Measurements from ENCODE around the gene RIPOR2.
A peak's percentile ranks its signal among the peaks of the same experiment; 100 is the strongest.
"Not testable (repeated sequence)": the region's sequence is repeated elsewhere in the genome, so short reads cannot be mapped to it uniquely, and the experiment has no call there.

The RIPOR2 gene

DNA sequence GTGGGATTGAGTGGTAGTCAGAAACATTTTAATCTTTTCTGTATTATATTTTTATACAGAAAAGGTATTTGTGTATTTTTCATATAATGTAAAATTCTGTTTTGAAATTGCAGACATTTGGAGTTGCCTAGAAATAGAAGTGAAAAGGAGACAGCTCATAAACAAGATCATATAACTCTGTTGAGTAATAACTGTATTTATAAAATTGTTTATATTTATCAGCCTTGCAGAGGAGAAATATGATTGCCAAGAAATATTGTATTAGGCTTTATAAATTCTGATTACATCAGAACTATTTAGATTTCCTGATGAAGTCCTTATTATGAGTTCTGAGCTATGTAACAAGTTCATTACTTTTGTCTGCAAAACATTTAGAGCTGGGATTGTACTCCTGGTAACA is 55.3 kb downstream of the RIPOR2 start:
- Histone ChIP-seq H3K9me3 (ENCODE audit: control insufficient read depth, insufficient read depth, low read depth, low read length) (no peaks in the 10 kb centered on the region), H3K27ac (ENCODE audit: extremely low read depth, low read depth, low read length) (no peak overlapping the region), H3K36me3 (ENCODE audit: control insufficient read depth in 2 of 2, insufficient read depth in 1 of 2, low read length in 2 of 2) (no peaks in the 10 kb centered on the region), H3K4me1 (ENCODE audit: control insufficient read depth, insufficient read depth, low read length) (no peaks in the 10 kb centered on the region), H3K4me3 (ENCODE audit: low read depth, low read length) (no peak overlapping the region)
- TF ChIP-seq GLIS1 (tag by site-specific recombination; IDR thresholded peaks at IDR 0.05) (no peak), ZNF664 (tag by site-specific recombination; IDR thresholded peaks at IDR 0.05) (no peak), ZNF548 (tag by site-specific recombination; IDR thresholded peaks at IDR 0.05) (no peak), ZNF324 (tag by site-specific recombination; IDR thresholded peaks at IDR 0.05) (no peak), ZNF404 (tag by site-specific recombination; IDR thresholded peaks at IDR 0.05) (no peak), KLF7 (tag by site-specific recombination; IDR thresholded peaks at IDR 0.05; ENCODE audit: borderline replicate concordance) (no peak), ZNF155 (tag by site-specific recombination; IDR thresholded peaks at IDR 0.05) (no peak), EGR2 (tag by site-specific recombination; IDR thresholded peaks at IDR 0.05; ENCODE audit: low read depth) (no peak), ZNF138 (tag by site-specific recombination; IDR thresholded peaks at IDR 0.05; ENCODE audit: borderline replicate concordance) (no peak), ZFHX2 (tag by site-specific recombination; conservative IDR thresholded peaks at IDR 0.05) (no peak), ZBTB8A (tag by site-specific recombination; IDR thresholded peaks at IDR 0.05) (no peak)
- TF ChIP-seq, protein P1, sequence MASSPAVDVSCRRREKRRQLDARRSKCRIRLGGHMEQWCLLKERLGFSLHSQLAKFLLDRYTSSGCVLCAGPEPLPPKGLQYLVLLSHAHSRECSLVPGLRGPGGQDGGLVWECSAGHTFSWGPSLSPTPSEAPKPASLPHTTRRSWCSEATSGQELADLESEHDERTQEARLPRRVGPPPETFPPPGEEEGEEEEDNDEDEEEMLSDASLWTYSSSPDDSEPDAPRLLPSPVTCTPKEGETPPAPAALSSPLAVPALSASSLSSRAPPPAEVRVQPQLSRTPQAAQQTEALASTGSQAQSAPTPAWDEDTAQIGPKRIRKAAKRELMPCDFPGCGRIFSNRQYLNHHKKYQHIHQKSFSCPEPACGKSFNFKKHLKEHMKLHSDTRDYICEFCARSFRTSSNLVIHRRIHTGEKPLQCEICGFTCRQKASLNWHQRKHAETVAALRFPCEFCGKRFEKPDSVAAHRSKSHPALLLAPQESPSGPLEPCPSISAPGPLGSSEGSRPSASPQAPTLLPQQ (tag by site-specific recombination; IDR thresholded peaks at IDR 0.05): no peak
- TF ChIP-seq, protein P2, sequence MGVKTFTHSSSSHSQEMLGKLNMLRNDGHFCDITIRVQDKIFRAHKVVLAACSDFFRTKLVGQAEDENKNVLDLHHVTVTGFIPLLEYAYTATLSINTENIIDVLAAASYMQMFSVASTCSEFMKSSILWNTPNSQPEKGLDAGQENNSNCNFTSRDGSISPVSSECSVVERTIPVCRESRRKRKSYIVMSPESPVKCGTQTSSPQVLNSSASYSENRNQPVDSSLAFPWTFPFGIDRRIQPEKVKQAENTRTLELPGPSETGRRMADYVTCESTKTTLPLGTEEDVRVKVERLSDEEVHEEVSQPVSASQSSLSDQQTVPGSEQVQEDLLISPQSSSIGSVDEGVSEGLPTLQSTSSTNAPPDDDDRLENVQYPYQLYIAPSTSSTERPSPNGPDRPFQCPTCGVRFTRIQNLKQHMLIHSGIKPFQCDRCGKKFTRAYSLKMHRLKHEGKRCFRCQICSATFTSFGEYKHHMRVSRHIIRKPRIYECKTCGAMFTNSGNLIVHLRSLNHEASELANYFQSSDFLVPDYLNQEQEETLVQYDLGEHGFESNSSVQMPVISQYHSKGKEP (tag by site-specific recombination; IDR thresholded peaks at IDR 0.05): no peak
- ChIA-PET POLR2A (no interaction called here), CTCF (no interaction called here)

DNA sequence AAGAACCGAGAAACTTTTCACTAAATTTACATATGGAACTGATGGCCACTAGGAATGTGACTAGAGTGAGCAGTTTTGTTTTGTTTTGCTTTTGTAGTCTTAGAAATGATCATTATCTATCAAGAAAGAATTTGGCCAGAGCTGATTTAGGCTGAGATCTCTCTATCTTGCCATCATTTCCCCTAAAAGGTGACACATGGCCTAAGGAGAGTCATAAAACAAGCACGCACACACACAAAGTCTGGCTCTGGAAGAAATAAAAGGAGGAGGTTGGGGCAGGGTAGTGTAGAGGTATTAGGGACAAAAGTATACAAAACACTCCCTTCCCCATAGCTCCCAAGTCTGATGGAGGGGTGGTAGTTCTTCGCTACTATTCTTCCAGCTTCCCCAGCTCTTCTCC is 56.4 kb downstream of the RIPOR2 start:
- no peaks in the 10 kb centered on the region for H3K4me1 ChIP-seq (ENCODE audit: control insufficient read depth, insufficient read depth, low read length)
- H3K27ac ChIP-seq (ENCODE audit: extremely low read depth, low read depth, low read length): no peak overlapping the region
- no peak for TF ChIP-seq ZNF248 (tag by site-specific recombination; IDR thresholded peaks at IDR 0.05)
- TF ChIP-seq ZNF626 (tag by site-specific recombination; IDR thresholded peaks at IDR 0.05): no peak
- ChIA-PET CTCF (interaction anchor here (0.6 kb wide), 1 partner anchor 125 kb away, joined by 3 read pairs; no protein-coding TSS in a partner anchor), POLR2A (no interaction called here)
- H3K36me3 ChIP-seq (ENCODE audit: control insufficient read depth in 2 of 2, insufficient read depth in 1 of 2, low read length in 2 of 2): no peaks in the 10 kb centered on the region
- no peaks in the 10 kb centered on the region for H3K9me3 ChIP-seq (ENCODE audit: control insufficient read depth, insufficient read depth, low read depth, low read length)
- no peak overlapping the region for H3K4me3 ChIP-seq (ENCODE audit: low read depth, low read length)

DNA sequence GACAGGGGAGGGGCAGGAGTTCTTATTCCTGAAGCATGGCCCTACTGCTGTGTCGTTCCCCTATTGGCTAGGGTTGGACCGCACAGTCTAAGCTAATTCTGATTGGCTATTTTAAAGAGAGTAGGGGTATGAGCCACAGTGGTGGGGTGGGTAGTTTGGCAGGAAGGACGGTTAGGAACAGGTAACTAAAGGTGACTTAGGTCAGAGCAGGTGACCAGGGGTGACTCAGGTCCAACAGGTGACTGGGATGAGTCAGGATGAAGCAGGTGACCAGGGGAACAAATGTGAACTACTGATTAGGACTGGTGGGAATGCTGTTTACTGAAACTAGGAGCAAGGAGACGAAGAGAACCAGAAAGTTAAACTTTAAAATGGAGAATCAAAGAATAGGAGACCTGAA is 58.0 kb downstream of the RIPOR2 start:
- H3K36me3 ChIP-seq (ENCODE audit: control insufficient read depth in 2 of 2, insufficient read depth in 1 of 2, low read length in 2 of 2); POLR2A ChIA-PET; H3K4me3 ChIP-seq (ENCODE audit: low read depth, low read length); CTCF ChIA-PET; H3K4me1 ChIP-seq (ENCODE audit: control insufficient read depth, insufficient read depth, low read length); H3K9me3 ChIP-seq (ENCODE audit: control insufficient read depth, insufficient read depth, low read depth, low read length); H3K27ac ChIP-seq (ENCODE audit: extremely low read depth, low read depth, low read length): not testable (repeated sequence)
- peak; percentile 37; the same call in 1 of the 2 replicates for TF ChIP-seq ZNF585B (tag by site-specific recombination; IDR thresholded peaks at IDR 0.05)
- peak; percentile 42; the same call in 1 of the 2 replicates for TF ChIP-seq SCRT2 (tag by site-specific recombination; IDR thresholded peaks at IDR 0.05)

Data from HEK293 (cell line).